ENCODE measurements around the gene PDE9A. TPM values are rescaled to one million over a fixed set of nuclear protein-coding genes. Genes with fewer than 3 reads are reported as not detected.

The PDE9A gene
- total and polyA plus RNA-seq, 2 of the 4 experiments (the other 2 are of a cell fraction), result 0.89 to 0.90 TPM

- ChIA-PET POLR2A (ENCODE audit: unreplicated experiment) (no interaction called here), CTCF (no interaction called here)
- no TSS peak for BruUV-seq (replicated peaks)
- H4K5ac ChIP-seq (ENCODE audit: low read depth, low read length), result no peak overlapping the region
- no peaks in the 10 kb centered on the region for H3K9me3 ChIP-seq (ENCODE audit: control insufficient read depth, insufficient read depth, low read length)
- no peak overlapping the region for H3K23ac ChIP-seq (ENCODE audit: low read depth, low read length)
- H2AK5ac ChIP-seq (ENCODE audit: low read depth, low read length), result no peak overlapping the region
- no peak overlapping the region for H2BK120ac ChIP-seq (ENCODE audit: low read depth, low read length)
- H2BK20ac ChIP-seq (ENCODE audit: low read depth, low read length), result no peak overlapping the region
- H3K27ac ChIP-seq (ENCODE audit: insufficient read depth, low read length), result no peak overlapping the region
- ATAC-seq (ENCODE audit: low read depth) (no peak), DNase-seq (no peak)
- H2BK15ac ChIP-seq (ENCODE audit: low read depth, low read length), result no peak overlapping the region
- H2BK5ac ChIP-seq (ENCODE audit: low read depth, low read length, poor library complexity, severe bottlenecking), result no peak overlapping the region
- no peak overlapping the region for H4K8ac ChIP-seq (ENCODE audit: low read depth in 2 of 2, low read length in 2 of 2)
- no peak overlapping the region for H3K4me2 ChIP-seq (ENCODE audit: low read depth, low read length)
- no peaks in the 10 kb centered on the region for H3K79me1 ChIP-seq (ENCODE audit: low read depth in 1 of 2, low read length in 2 of 2)
- WGBS, 2 experiments (ENCODE audit: extremely low coverage in 2 of 2, insufficient read length in 1 of 2), result 71% methylated on average over 9 of the region's 21 CpGs; no CpG with 5 or more reads in 1 of the 2 experiments
- H3K14ac ChIP-seq (replicated peaks; ENCODE audit: low read depth, low read length), result no peak overlapping the region
- no peak overlapping the region for H3K56ac ChIP-seq (ENCODE audit: extremely low read depth, insufficient read depth, low read length)
- H2AFZ ChIP-seq (replicated peaks; ENCODE audit: low read length, poor library complexity), result no peak overlapping the region
- H3K4me1 ChIP-seq (ENCODE audit: control insufficient read depth, insufficient read depth, low read length), result no peaks in the 10 kb centered on the region
- H3K9ac ChIP-seq (ENCODE audit: low read depth, low read length), result no peak overlapping the region
- in situ Hi-C loops (cut with MboI; ENCODE audit: low sequenced_read_pairs), result no loop called here
- intact Hi-C loops (cut with micrococcal nuclease), result no loop called here
- dilution Hi-C loops (cut with HindIII; ENCODE audit: low sequenced_read_pairs, unreplicated experiment), result no loop called here
- peak overlapping the region; percentile 65 for H2AK9ac ChIP-seq (replicated peaks; ENCODE audit: low read depth, low read length, poor library complexity)
- H3K18ac ChIP-seq (ENCODE audit: low read depth, low read length), result no peak overlapping the region
- H3K4me3 ChIP-seq (ENCODE audit: insufficient read depth, low read depth, low read length), result no peak overlapping the region
- H3K4ac ChIP-seq (ENCODE audit: low read depth, low read length), result no peak overlapping the region
- H3K36me3 ChIP-seq (ENCODE audit: control insufficient read depth, insufficient read depth, low read length), result no peaks in the 10 kb centered on the region
- H3K9me1 ChIP-seq (ENCODE audit: insufficient read depth, low read length), result no peaks in the 10 kb centered on the region
- TF ChIP-seq, protein P1, sequence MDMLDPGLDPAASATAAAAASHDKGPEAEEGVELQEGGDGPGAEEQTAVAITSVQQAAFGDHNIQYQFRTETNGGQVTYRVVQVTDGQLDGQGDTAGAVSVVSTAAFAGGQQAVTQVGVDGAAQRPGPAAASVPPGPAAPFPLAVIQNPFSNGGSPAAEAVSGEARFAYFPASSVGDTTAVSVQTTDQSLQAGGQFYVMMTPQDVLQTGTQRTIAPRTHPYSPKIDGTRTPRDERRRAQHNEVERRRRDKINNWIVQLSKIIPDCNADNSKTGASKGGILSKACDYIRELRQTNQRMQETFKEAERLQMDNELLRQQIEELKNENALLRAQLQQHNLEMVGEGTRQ (IDR thresholded peaks at IDR 0.05; ENCODE audit: low read depth, low read length), result no peak
- no peak for TF ChIP-seq NFE2L2 (IDR thresholded peaks at IDR 0.05; ENCODE audit: low read depth, low read length)
- no peak for TF ChIP-seq CHD1 (IDR thresholded peaks at IDR 0.05; ENCODE audit: low read depth, low read length)
- TF ChIP-seq RCOR1 (IDR thresholded peaks at IDR 0.05; ENCODE audit: insufficient replicate concordance, low read length), result no peak
- TF ChIP-seq RAD21 (IDR thresholded peaks at IDR 0.05; ENCODE audit: low read length), result no peak
- TF ChIP-seq, protein P2, sequence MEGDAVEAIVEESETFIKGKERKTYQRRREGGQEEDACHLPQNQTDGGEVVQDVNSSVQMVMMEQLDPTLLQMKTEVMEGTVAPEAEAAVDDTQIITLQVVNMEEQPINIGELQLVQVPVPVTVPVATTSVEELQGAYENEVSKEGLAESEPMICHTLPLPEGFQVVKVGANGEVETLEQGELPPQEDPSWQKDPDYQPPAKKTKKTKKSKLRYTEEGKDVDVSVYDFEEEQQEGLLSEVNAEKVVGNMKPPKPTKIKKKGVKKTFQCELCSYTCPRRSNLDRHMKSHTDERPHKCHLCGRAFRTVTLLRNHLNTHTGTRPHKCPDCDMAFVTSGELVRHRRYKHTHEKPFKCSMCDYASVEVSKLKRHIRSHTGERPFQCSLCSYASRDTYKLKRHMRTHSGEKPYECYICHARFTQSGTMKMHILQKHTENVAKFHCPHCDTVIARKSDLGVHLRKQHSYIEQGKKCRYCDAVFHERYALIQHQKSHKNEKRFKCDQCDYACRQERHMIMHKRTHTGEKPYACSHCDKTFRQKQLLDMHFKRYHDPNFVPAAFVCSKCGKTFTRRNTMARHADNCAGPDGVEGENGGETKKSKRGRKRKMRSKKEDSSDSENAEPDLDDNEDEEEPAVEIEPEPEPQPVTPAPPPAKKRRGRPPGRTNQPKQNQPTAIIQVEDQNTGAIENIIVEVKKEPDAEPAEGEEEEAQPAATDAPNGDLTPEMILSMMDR (conservative IDR thresholded peaks at IDR 0.05; ENCODE audit: low read depth, low read length), result no peak
- TF ChIP-seq POLR2A (IDR thresholded peaks at IDR 0.05; ENCODE audit: low read depth, low read length), result no peak
- TF ChIP-seq SMC3 (IDR thresholded peaks at IDR 0.05; ENCODE audit: low read depth, low read length), result no peak
- TF ChIP-seq MAZ (IDR thresholded peaks at IDR 0.05; ENCODE audit: borderline replicate concordance, low read depth, low read length), result no peak
- TF ChIP-seq ELK1 (IDR thresholded peaks at IDR 0.05; ENCODE audit: borderline replicate concordance, low read depth, low read length), result no peak
- H4K20me1 ChIP-seq (ENCODE audit: insufficient read depth, low read length), result no peaks in the 10 kb centered on the region
- H4K91ac ChIP-seq (ENCODE audit: insufficient read depth, low read depth, low read length), result no peak overlapping the region
- H3K27me3 ChIP-seq (ENCODE audit: control insufficient read depth, insufficient read depth, low read length), result peaks cover 37% of the 10 kb centered on the region
Observed at GRCh38 chr21:42777757-42778344, 124.4 kb downstream of the PDE9A start.
